ENCODE measurements around the gene ARHGAP29. TPM values are rescaled to one million over a fixed set of nuclear protein-coding genes. Genes with fewer than 3 reads are reported as not detected.
A peak's percentile ranks its signal among the peaks of the same experiment; 100 is the strongest.

ARHGAP29 gene
- polyA plus RNA-seq, 2 of the 4 experiments (the other 2 are of a cell fraction): 14.3 to 29.7 TPM

GRCh38 chr1:94250341-94250740, 13.0 kb upstream of the ARHGAP29 start:
- peaks cover 23% of the 10 kb centered on the region; the same call in 2 of the 3 replicates for H3K4me1 ChIP-seq
- WGBS (ENCODE audit: missing lambda C conversion rate): 56% methylated on average over 3 of the region's 3 CpGs
- no peak overlapping the region for H3K4me2 ChIP-seq
- H3K27ac ChIP-seq: 0 out of 6 replicates have a peak overlapping the region, but pooled peaks of 1 of the 2 experiments have one; percentile 33
- H3K9me3 ChIP-seq: no peaks in the 10 kb centered on the region
- no peak overlapping the region for H3K4me3 ChIP-seq
- no peak for DNase-seq (ENCODE audit: low read depth in 1 of 2, low spot score in 1 of 2)
- TF ChIP-seq USF2 (IDR thresholded peaks at IDR 0.05): no peak
- TF ChIP-seq HEYL (CRISPR knock-in tag; IDR thresholded peaks at IDR 0.05): no peak
- TF ChIP-seq FOSL2 (IDR thresholded peaks at IDR 0.05): no peak
- TF ChIP-seq FOSL2 (CRISPR knock-in tag; IDR thresholded peaks at IDR 0.05): no peak
- no peak for TF ChIP-seq ZSCAN20 (CRISPR knock-in tag; IDR thresholded peaks at IDR 0.05)
- TF ChIP-seq PHF8 (IDR thresholded peaks at IDR 0.05; ENCODE audit: borderline replicate concordance, low read depth): no peak
- TF ChIP-seq BHLHE40 (IDR thresholded peaks at IDR 0.05; ENCODE audit: low read depth, low read length): no peak
- no peak for TF ChIP-seq HOXB5 (CRISPR knock-in tag; IDR thresholded peaks at IDR 0.05)
- TF ChIP-seq KDM1A (IDR thresholded peaks at IDR 0.05; ENCODE audit: low read depth): no peak
- TF ChIP-seq CEBPB (IDR thresholded peaks at IDR 0.05): no peak
- no peak for TF ChIP-seq POLR2A (IDR thresholded peaks at IDR 0.05; ENCODE audit: low read length)
- TF ChIP-seq, protein P1, sequence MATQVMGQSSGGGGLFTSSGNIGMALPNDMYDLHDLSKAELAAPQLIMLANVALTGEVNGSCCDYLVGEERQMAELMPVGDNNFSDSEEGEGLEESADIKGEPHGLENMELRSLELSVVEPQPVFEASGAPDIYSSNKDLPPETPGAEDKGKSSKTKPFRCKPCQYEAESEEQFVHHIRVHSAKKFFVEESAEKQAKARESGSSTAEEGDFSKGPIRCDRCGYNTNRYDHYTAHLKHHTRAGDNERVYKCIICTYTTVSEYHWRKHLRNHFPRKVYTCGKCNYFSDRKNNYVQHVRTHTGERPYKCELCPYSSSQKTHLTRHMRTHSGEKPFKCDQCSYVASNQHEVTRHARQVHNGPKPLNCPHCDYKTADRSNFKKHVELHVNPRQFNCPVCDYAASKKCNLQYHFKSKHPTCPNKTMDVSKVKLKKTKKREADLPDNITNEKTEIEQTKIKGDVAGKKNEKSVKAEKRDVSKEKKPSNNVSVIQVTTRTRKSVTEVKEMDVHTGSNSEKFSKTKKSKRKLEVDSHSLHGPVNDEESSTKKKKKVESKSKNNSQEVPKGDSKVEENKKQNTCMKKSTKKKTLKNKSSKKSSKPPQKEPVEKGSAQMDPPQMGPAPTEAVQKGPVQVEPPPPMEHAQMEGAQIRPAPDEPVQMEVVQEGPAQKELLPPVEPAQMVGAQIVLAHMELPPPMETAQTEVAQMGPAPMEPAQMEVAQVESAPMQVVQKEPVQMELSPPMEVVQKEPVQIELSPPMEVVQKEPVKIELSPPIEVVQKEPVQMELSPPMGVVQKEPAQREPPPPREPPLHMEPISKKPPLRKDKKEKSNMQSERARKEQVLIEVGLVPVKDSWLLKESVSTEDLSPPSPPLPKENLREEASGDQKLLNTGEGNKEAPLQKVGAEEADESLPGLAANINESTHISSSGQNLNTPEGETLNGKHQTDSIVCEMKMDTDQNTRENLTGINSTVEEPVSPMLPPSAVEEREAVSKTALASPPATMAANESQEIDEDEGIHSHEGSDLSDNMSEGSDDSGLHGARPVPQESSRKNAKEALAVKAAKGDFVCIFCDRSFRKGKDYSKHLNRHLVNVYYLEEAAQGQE (IDR thresholded peaks at IDR 0.05): no peak
- no peak for TF ChIP-seq KDM5A (IDR thresholded peaks at IDR 0.05)
- ChIA-PET POLR2A (no interaction called here), CTCF (no interaction called here)
- FAIRE-seq: no peak
- ATAC-seq: no peak

DNA sequence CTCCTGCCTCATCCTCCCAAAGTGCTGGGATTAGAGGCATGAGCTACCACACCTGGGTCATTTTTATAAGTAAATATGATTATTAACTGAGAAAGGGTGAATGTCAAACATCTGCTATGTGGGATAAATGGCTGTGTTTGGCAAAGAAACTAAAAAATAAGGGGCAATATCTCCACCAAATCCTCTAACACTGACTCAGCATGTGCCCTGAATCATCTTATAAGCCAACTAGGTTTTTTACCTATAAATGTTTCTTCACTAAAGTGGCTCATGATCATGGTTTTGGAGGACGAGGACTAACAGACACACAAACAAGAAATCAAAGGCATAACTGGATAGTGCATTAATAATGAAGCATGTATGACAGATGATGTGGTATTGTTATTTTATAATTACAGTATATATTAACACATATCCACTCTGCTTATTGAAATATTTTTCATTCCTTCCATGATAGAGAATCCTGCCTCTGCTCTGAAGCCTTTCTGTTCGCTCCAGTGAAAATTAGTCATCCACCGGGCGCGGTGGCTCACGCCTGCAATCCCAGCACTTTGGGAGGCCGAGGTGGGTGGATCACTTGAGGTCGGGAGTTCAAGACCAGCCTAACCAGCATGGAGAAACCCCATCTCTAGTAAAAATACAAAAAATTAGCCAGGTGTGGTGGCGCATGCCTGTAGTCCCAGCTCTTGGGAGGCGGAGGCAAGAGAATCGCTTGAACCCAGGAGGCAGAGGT, 11.7 kb upstream of the ARHGAP29 start:
- Histone ChIP-seq H3K4me1 (peaks cover 26% of the 10 kb centered on the region), H3K4me2 (no peak overlapping the region), H3K4me3 (no peak overlapping the region), H3K9me3 (no peaks in the 10 kb centered on the region), H3K27ac (0 out of 6 replicates have a peak overlapping the region, but pooled peaks of 1 of the 2 experiments have one; percentile 31)
- DNase-seq (ENCODE audit: low read depth in 1 of 2, low spot score in 1 of 2): no peak
- FAIRE-seq: no peak
- CTCF ChIA-PET: interaction anchor here (1.7 to 3.6 kb wide), 4 partner anchors 12 to 203 kb away, joined by 3 to 19 read pairs (median 6); partner anchors contain the start of gene ARHGAP29
- ATAC-seq: no peak
- TF ChIP-seq NR3C1 (IDR thresholded peaks at IDR 0.05): no peak
- TF ChIP-seq MYC (IDR thresholded peaks at IDR 0.05; ENCODE audit: borderline replicate concordance, low read length): no peak
- TF ChIP-seq CBX2 (IDR thresholded peaks at IDR 0.05; ENCODE audit: borderline replicate concordance, low read depth): no peak
- no peak for TF ChIP-seq TFCP2L1 (CRISPR knock-in tag; IDR thresholded peaks at IDR 0.05)
- TF ChIP-seq CHD2 (IDR thresholded peaks at IDR 0.05; ENCODE audit: low read length, partially characterized antibody): no peak
- no peak for TF ChIP-seq HOXB5 (CRISPR knock-in tag; IDR thresholded peaks at IDR 0.05)
- TF ChIP-seq NPAS2 (CRISPR knock-in tag; IDR thresholded peaks at IDR 0.05; ENCODE audit: borderline replicate concordance): no peak
- TF ChIP-seq EHF (CRISPR knock-in tag; IDR thresholded peaks at IDR 0.05): no peak
- no peak for TF ChIP-seq ZNF302 (CRISPR knock-in tag; IDR thresholded peaks at IDR 0.05)
- no peak for TF ChIP-seq HOXA7 (CRISPR knock-in tag; IDR thresholded peaks at IDR 0.05)
- TF ChIP-seq TP53 (CRISPR knock-in tag; IDR thresholded peaks at IDR 0.05): no peak
- POLR2A ChIA-PET: interaction anchor here (0.9 kb wide), 1 partner anchor 12 kb away, joined by 3 read pairs; the partner anchor contains the start of gene ARHGAP29
- 83% methylated on average over 10 of the region's 11 CpGs for WGBS (ENCODE audit: missing lambda C conversion rate)
